CD4-positive, alpha-beta T cell treated with Interleukin-15 for 1 hour (primary cell): ENCODE measurements around the gene PFKL.
"Not testable (repeated sequence)": the region's sequence is repeated elsewhere in the genome, so short reads cannot be mapped to it uniquely, and the experiment has no call there.

Experiments used
- DNase-seq: peaks from one replicate; pipeline ENCODE4 v3.0.0-alpha.2; 2020

Gene PFKL

GRCh38 chr21:44279354-44280260 lies 20.2 kb upstream of the PFKL start:
- DNase-seq: no peak

- DNase-seq: no peak
These were observed 18.1 kb upstream of the PFKL start for GRCh38 chr21:44281801-44282200.

GRCh38 chr21:44282370-44282769 lies 17.5 kb upstream of the PFKL start:
- no peak for DNase-seq

GRCh38 chr21:44283211-44283785 lies 16.6 kb upstream of the PFKL start:
- DNase-seq: not testable (repeated sequence)

- DNase-seq: no peak
These were observed 15.9 kb upstream of the PFKL start for GRCh38 chr21:44283948-44284347.

- no peak for DNase-seq
These were observed 14.5 kb upstream of the PFKL start, which contains the start of gene AIRE for GRCh38 chr21:44285138-44285992. TSS of gene AIRE (plus strand) at chr21:44285876. CDS start at chr21:44286007, 131 bp downstream.

- DNase-seq: no peak
These were observed 13.7 kb upstream of the PFKL start for GRCh38 chr21:44286086-44286715.

- no peak for DNase-seq
These were observed 12.9 kb upstream of the PFKL start for GRCh38 chr21:44286716-44287632.

- no peak for DNase-seq
These were observed 11.4 kb upstream of the PFKL start for GRCh38 chr21:44288251-44289110.

- DNase-seq: no peak
These were observed 10.4 kb upstream of the PFKL start for GRCh38 chr21:44289381-44290010.

GRCh38 chr21:44290327-44291077 lies 9.4 kb upstream of the PFKL start:
- no peak for DNase-seq

GRCh38 chr21:44291078-44291935 lies 8.5 kb upstream of the PFKL start:
- DNase-seq: no peak

GRCh38 chr21:44291936-44292811 lies 7.7 kb upstream of the PFKL start:
- DNase-seq: no peak

- DNase-seq: no peak
These were observed 7.0 kb upstream of the PFKL start for GRCh38 chr21:44292812-44293195.

GRCh38 chr21:44293551-44294231 lies 6.2 kb upstream of the PFKL start:
- DNase-seq: peak; percentile 48

- DNase-seq: peak; percentile 31
These were observed 5.3 kb upstream of the PFKL start for GRCh38 chr21:44294391-44295162.
